ENCODE results near the gene ONECUT1.

DNA sequence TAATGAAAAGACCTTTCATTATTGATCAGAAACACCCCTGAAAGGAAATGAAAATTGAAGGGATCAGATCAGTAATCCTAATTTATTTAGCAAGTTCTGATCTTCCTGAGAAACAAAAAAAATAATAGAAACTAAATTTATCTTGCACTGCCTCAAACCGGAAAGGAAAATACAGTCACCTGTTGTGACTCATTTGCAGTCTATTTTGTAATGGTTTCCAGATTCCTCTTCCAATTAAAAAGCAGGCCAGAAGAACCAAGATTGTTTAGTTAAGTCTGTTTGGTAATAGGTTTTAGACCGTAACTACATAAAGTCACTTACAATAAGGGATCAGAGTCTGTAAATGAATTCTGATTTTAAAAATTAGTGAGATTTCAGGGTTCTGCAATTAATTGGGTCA is 61.2 kb downstream of the ONECUT1 start:
- TF ChIP-seq, protein P1, sequence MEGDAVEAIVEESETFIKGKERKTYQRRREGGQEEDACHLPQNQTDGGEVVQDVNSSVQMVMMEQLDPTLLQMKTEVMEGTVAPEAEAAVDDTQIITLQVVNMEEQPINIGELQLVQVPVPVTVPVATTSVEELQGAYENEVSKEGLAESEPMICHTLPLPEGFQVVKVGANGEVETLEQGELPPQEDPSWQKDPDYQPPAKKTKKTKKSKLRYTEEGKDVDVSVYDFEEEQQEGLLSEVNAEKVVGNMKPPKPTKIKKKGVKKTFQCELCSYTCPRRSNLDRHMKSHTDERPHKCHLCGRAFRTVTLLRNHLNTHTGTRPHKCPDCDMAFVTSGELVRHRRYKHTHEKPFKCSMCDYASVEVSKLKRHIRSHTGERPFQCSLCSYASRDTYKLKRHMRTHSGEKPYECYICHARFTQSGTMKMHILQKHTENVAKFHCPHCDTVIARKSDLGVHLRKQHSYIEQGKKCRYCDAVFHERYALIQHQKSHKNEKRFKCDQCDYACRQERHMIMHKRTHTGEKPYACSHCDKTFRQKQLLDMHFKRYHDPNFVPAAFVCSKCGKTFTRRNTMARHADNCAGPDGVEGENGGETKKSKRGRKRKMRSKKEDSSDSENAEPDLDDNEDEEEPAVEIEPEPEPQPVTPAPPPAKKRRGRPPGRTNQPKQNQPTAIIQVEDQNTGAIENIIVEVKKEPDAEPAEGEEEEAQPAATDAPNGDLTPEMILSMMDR (IDR thresholded peaks at IDR 0.05) = no peak
- TF ChIP-seq POLR2AphosphoS5 (IDR thresholded peaks at IDR 0.05) (no peak), EP300 (IDR thresholded peaks at IDR 0.05) (no peak), POLR2A (IDR thresholded peaks at IDR 0.05) (no peak)

Data from suprapubic skin (tissue), 4 donors.